MM.1S (cell line): ENCODE results near the gene INSYN1.

ENCODE experiments used
- DNase-seq: peaks from one replicate; pipeline ENCODE4 v3.0.0-alpha.2; 2015
- H2AFZ ChIP-seq: fragments of 300-600 bp; sonication (generic); 2 replicates; pipeline ENCODE4 v1.6.0; 2016; ENCODE audit warnings: antibody characterized with exemption, low read length
- H3F3A ChIP-seq: fragments of 300-600 bp; sonication (generic); 2 replicates; pipeline ENCODE4 v1.6.1; 2016; ENCODE audit warnings: mild to moderate bottlenecking, antibody characterized with exemption, low read length, moderate library complexity, mixed read lengths; ENCODE audit not compliant: insufficient read depth
- H3K27ac ChIP-seq: fragments of 300-600 bp; sonication (generic); 2 replicates; pipeline ENCODE4 v1.5.1; 2016; ENCODE audit warnings: mild to moderate bottlenecking, low read length
- H3K27me3 ChIP-seq: fragments of 300-600 bp; sonication (generic); replicated peaks from 2 replicates; pipeline ENCODE4 v1.6.0; 2016; ENCODE audit warnings: low read length; ENCODE audit not compliant: insufficient read depth
- H3K36me3 ChIP-seq: fragments of 300-600 bp; sonication (generic); replicated peaks from 2 replicates; pipeline ENCODE4 v1.6.1; 2016; ENCODE audit warnings: mild to moderate bottlenecking, low read length, mixed read lengths; ENCODE audit not compliant: insufficient read depth
- H3K4me1 ChIP-seq: fragments of 300-600 bp; sonication (generic); 2 replicates; pipeline ENCODE4 v1.6.1; 2016; ENCODE audit warnings: low read length, mixed read lengths
- H3K4me2 ChIP-seq: fragments of 300-600 bp; sonication (generic); 2 replicates; pipeline ENCODE4 v1.6.0; 2016; ENCODE audit warnings: low read depth, low read length
- H3K4me3 ChIP-seq: fragments of 300-600 bp; sonication (generic); 2 replicates; pipeline ENCODE4 v1.5.1; 2016; ENCODE audit warnings: low read length, mixed read lengths
- H3K79me2 ChIP-seq: fragments of 300-600 bp; sonication (generic); 2 replicates; pipeline ENCODE4 v1.6.1; 2016; ENCODE audit warnings: mixed run types, low read length, mixed read lengths
- H3K9ac ChIP-seq: fragments of 300-600 bp; sonication (generic); 2 replicates; pipeline ENCODE4 v1.6.1; 2016; ENCODE audit warnings: low read length, mixed read lengths
- H3K9me2 ChIP-seq: fragments of 300-600 bp; sonication (generic); replicated peaks from 2 replicates; pipeline ENCODE4 v1.6.1; 2016; ENCODE audit warnings: mild to moderate bottlenecking, low read length, mixed read lengths; ENCODE audit not compliant: insufficient read depth
- H3K9me3 ChIP-seq: fragments of 300-600 bp; sonication (generic); replicated peaks from 2 replicates; pipeline ENCODE4 v1.6.1; 2016; ENCODE audit warnings: mild to moderate bottlenecking, low read length, mixed read lengths; ENCODE audit not compliant: insufficient read depth
- H4K20me1 ChIP-seq: fragments of 300-600 bp; sonication (generic); 2 replicates; pipeline ENCODE4 v1.6.1; 2016; ENCODE audit warnings: mild to moderate bottlenecking, low read length, moderate library complexity, mixed read lengths; ENCODE audit not compliant: insufficient read depth
- EZH2 ChIP-seq: fragments of 300-600 bp; sonication (generic); optimal IDR thresholded peaks from 2 replicates; pipeline ENCODE3; 2017; ENCODE audit warnings: low read depth, mild to moderate bottlenecking, antibody characterized with exemption, low read length, mixed read lengths
- EZH2phosphoT487 ChIP-seq: fragments of 300-600 bp; sonication (generic); IDR thresholded peaks from 2 replicates; pipeline ENCODE4 v1.6.1; 2018; ENCODE audit warnings: antibody characterized with exemption, low read length
- TF ChIP-seq, protein P1 (sequence below): fragments of 300-600 bp; sonication (generic); IDR thresholded peaks from 2 replicates; pipeline ENCODE4 v1.5.1; 2016; ENCODE audit warnings: antibody characterized with exemption, low read length, mixed read lengths

The INSYN1 gene

GRCh38 chr15:73711526-73711925 lies 41.6 kb downstream of the INSYN1 start:
- H3K36me3 ChIP-seq, result no peaks in the 10 kb centered on the region
- no peak overlapping the region for H3K27ac ChIP-seq
- H3K4me2 ChIP-seq, result no peak overlapping the region
- no peaks in the 10 kb centered on the region for H3K9me2 ChIP-seq
- no peaks in the 10 kb centered on the region for H3K9me3 ChIP-seq
- H2AFZ ChIP-seq, result no peak overlapping the region
- H4K20me1 ChIP-seq, result no peaks in the 10 kb centered on the region
- H3K9ac ChIP-seq, result no peak overlapping the region
- no peaks in the 10 kb centered on the region for H3K27me3 ChIP-seq
- H3F3A ChIP-seq, result no peaks in the 10 kb centered on the region
- H3K4me1 ChIP-seq, result no peaks in the 10 kb centered on the region
- DNase-seq, result no peak
- no peak overlapping the region for H3K4me3 ChIP-seq
- no peaks in the 10 kb centered on the region for H3K79me2 ChIP-seq
- TF ChIP-seq EZH2phosphoT487 (no peak), EZH2 (no peak)
- TF ChIP-seq, protein P1, sequence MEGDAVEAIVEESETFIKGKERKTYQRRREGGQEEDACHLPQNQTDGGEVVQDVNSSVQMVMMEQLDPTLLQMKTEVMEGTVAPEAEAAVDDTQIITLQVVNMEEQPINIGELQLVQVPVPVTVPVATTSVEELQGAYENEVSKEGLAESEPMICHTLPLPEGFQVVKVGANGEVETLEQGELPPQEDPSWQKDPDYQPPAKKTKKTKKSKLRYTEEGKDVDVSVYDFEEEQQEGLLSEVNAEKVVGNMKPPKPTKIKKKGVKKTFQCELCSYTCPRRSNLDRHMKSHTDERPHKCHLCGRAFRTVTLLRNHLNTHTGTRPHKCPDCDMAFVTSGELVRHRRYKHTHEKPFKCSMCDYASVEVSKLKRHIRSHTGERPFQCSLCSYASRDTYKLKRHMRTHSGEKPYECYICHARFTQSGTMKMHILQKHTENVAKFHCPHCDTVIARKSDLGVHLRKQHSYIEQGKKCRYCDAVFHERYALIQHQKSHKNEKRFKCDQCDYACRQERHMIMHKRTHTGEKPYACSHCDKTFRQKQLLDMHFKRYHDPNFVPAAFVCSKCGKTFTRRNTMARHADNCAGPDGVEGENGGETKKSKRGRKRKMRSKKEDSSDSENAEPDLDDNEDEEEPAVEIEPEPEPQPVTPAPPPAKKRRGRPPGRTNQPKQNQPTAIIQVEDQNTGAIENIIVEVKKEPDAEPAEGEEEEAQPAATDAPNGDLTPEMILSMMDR, result no peak

DNA sequence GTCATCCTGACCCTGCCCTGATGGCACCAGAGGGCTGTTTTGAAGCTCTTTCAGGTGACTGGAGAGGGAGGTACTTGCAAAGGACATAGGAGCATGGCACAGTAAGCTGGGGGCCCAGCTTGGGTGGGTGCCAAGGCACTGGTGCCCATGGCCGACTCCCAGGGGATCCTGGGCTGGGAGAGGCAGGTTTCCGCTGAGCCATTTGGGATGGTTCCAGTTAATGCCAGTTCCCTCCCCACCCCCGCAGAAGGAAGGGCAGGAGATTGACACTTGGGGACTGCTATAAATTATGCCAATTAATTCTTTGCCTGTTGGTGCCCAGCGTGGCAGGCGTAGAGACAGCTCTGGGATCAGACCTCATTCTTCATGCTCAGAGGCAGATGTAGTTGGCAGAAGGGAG lies 42.8 kb downstream of the INSYN1 start:
- no peak overlapping the region for H3K4me2 ChIP-seq
- H3K27ac ChIP-seq, result no peak overlapping the region
- no peaks in the 10 kb centered on the region for H3K79me2 ChIP-seq
- H3K36me3 ChIP-seq, result no peaks in the 10 kb centered on the region
- no peaks in the 10 kb centered on the region for H3K9me2 ChIP-seq
- no peak for DNase-seq
- no peaks in the 10 kb centered on the region for H3K27me3 ChIP-seq
- TF ChIP-seq, protein P1, result no peak
- TF ChIP-seq EZH2phosphoT487 (no peak), EZH2 (no peak)
- H3F3A ChIP-seq, result no peaks in the 10 kb centered on the region
- H3K4me1 ChIP-seq, result no peaks in the 10 kb centered on the region
- no peak overlapping the region for H3K4me3 ChIP-seq
- H4K20me1 ChIP-seq, result no peaks in the 10 kb centered on the region
- H2AFZ ChIP-seq, result no peak overlapping the region
- no peak overlapping the region for H3K9ac ChIP-seq
- H3K9me3 ChIP-seq, result no peaks in the 10 kb centered on the region

GRCh38 chr15:73709686-73710085 lies 43.5 kb downstream of the INSYN1 start:
- no peaks in the 10 kb centered on the region for H3K4me1 ChIP-seq
- no peaks in the 10 kb centered on the region for H3F3A ChIP-seq
- no peak overlapping the region for H3K27ac ChIP-seq
- no peaks in the 10 kb centered on the region for H3K27me3 ChIP-seq
- H3K9me2 ChIP-seq, result no peaks in the 10 kb centered on the region
- no peaks in the 10 kb centered on the region for H3K9me3 ChIP-seq
- no peaks in the 10 kb centered on the region for H3K36me3 ChIP-seq
- no peaks in the 10 kb centered on the region for H3K79me2 ChIP-seq
- no peak overlapping the region for H3K9ac ChIP-seq
- H3K4me2 ChIP-seq, result no peak overlapping the region
- H3K4me3 ChIP-seq, result no peak overlapping the region
- DNase-seq, result no peak
- H4K20me1 ChIP-seq, result no peaks in the 10 kb centered on the region
- no peak overlapping the region for H2AFZ ChIP-seq
- TF ChIP-seq EZH2, result no peak
- TF ChIP-seq EZH2phosphoT487, result no peak
- TF ChIP-seq, protein P1, result no peak
